ENCODE measurements around the gene BMERB1. TPM values are rescaled to one million over a fixed set of nuclear protein-coding genes. Genes with fewer than 3 reads are reported as not detected.
A peak's percentile ranks its signal among the peaks of the same experiment; 100 is the strongest.

The BMERB1 gene
- total and polyA plus RNA-seq, 9 of the 15 experiments (the other 6 are each of a cell fraction or from before 2014, with no cell fraction given), result 0.29 to 2.9 (median 0.94) TPM

GRCh38 chr16:15539197-15539596 is 104.8 kb downstream of the BMERB1 start:
- 8% methylated on average over 8 of the region's 8 CpGs for WGBS (ENCODE audit: insufficient coverage, low coverage, missing lambda C conversion rate)
- H2AFZ ChIP-seq (ENCODE audit: low read depth, low read length), result peak overlapping the region; percentile 60
- DNase-seq (ENCODE audit: extremely low read depth in 1 of 4, low spot score in 3 of 4) (peak; percentile 61 to 89 (median 64)), FAIRE-seq (peak; percentile 90), ATAC-seq (peak; percentile 99)
- no peak overlapping the region for H3K27ac ChIP-seq (ENCODE audit: extremely low read depth, low read depth, low read length)
- H3K79me2 ChIP-seq (ENCODE audit: control insufficient read depth, insufficient read depth, low read length), result no peaks in the 10 kb centered on the region
- intact Hi-C loops (cut with micrococcal nuclease) (loop anchor here (5.0 kb wide), 1 partner anchor 67 kb away; no protein-coding TSS in a partner anchor), in situ Hi-C loops (cut with MboI) (no loop called here)
- H3K4me1 ChIP-seq (replicated peaks in 1 of 2; ENCODE audit: control insufficient read depth in 2 of 2, insufficient read depth in 2 of 2, low read length in 2 of 2), result peaks cover 7 to 17% of the 10 kb centered on the region in 2 experiments; a peak in 4 of 5 replicates
- H3K9me3 ChIP-seq (replicated peaks; ENCODE audit: control insufficient read depth, insufficient read depth, low read depth, low read length), result peaks cover 7% of the 10 kb centered on the region; the same call in 1 of the 2 replicates
- no peak overlapping the region for H3K4me3 ChIP-seq
- ChIA-PET CTCF (ENCODE audit: low intra/inter-chr PET ratio) (no interaction called here), POLR2A (interaction anchor here (0.7 to 2.2 kb wide), 4 partner anchors 11 to 28 kb away, joined by 3 to 11 read pairs (median 4); no protein-coding TSS in a partner anchor)
- H3K9ac ChIP-seq (ENCODE audit: insufficient read depth in 1 of 2, low read depth in 2 of 2, low read length in 2 of 2), result no peak overlapping the region
- no TSS peak for BruUV-seq (replicated peaks)
- H3K9me1 ChIP-seq (ENCODE audit: control insufficient read depth, insufficient read depth, low read length), result no peaks in the 10 kb centered on the region
- H3K27me3 ChIP-seq (ENCODE audit: control insufficient read depth in 2 of 2, insufficient read depth in 2 of 2, low read length in 2 of 2), result no peaks in the 10 kb centered on the region
- no peak overlapping the region for H3K4me2 ChIP-seq (ENCODE audit: insufficient read depth, low read length)
- H4K20me1 ChIP-seq (replicated peaks; ENCODE audit: control insufficient read depth, insufficient read depth, low read length), result no peaks in the 10 kb centered on the region
- H3K36me3 ChIP-seq (ENCODE audit: control insufficient read depth, insufficient read depth, low read length), result no peaks in the 10 kb centered on the region
- TF ChIP-seq E2F4 (CRISPR knock-in tag; IDR thresholded peaks at IDR 0.05; ENCODE audit: low read depth), result no peak
- TF ChIP-seq UBTF (IDR thresholded peaks at IDR 0.05; ENCODE audit: borderline replicate concordance in 1 of 2, low read depth in 2 of 2, low read length in 2 of 2), result peak; percentile 62 to 74; a peak in 2 of 4 replicates
- no peak for TF ChIP-seq RBM17 (IDR thresholded peaks at IDR 0.05; ENCODE audit: borderline replicate concordance, low read depth, low read length)
- TF ChIP-seq ZNF507 (tag; conservative IDR thresholded peaks at IDR 0.05), result no peak
- TF ChIP-seq CBX8 (IDR thresholded peaks at IDR 0.05; ENCODE audit: borderline replicate concordance, extremely low read depth, low read depth, low read length, poor library complexity, severe bottlenecking), result no peak
- no peak for TF ChIP-seq HNRNPL (IDR thresholded peaks at IDR 0.05; ENCODE audit: low read depth, low read length)
- TF ChIP-seq HINFP (tag; conservative IDR thresholded peaks at IDR 0.05; ENCODE audit: low read depth), result no peak
- TF ChIP-seq NKRF (IDR thresholded peaks at IDR 0.05; ENCODE audit: borderline replicate concordance), result no peak
- peak; percentile 51 for TF ChIP-seq MYC (IDR thresholded peaks at IDR 0.05; ENCODE audit: low read depth, low read length)
- no peak for TF ChIP-seq MYC (CRISPR knock-in tag; IDR thresholded peaks at IDR 0.05; ENCODE audit: borderline replicate concordance, low read depth)
- peak in 1 of 2 experiments; percentile 10; a peak in 1 of 4 replicates for TF ChIP-seq KDM1A (IDR thresholded peaks at IDR 0.05)
- no peak for TF ChIP-seq JUND (IDR thresholded peaks at IDR 0.05; ENCODE audit: borderline replicate concordance, low read depth, low read length)
- TF ChIP-seq JUND (tag; IDR thresholded peaks at IDR 0.05; ENCODE audit: borderline replicate concordance, low read depth, low read length), result peak; percentile 24; the same call in 1 of the 3 replicates
- TF ChIP-seq BCOR (IDR thresholded peaks at IDR 0.05), result no peak
- no peak for TF ChIP-seq GATAD2A (IDR thresholded peaks at IDR 0.05)

Data from K562 (cell line).